A549 (cell line): Measurements from ENCODE around the gene CNKSR2.

ENCODE experiments used
- CEBPB ChIP-seq, 2 experiments: fragments of >200 bp in 1 of 2; sonication (Bioruptor Twin) in 1 of 2; formaldehyde crosslinking in 1 of 2; IDR thresholded peaks; 2 replicates each; pipeline ENCODE4 v1.6.1; 2012 to 2016
- CTCF ChIP-seq: fragments of >200 bp; sonication (Bioruptor Twin); formaldehyde crosslinking; IDR thresholded peaks from 3 replicates; pipeline ENCODE4 v1.5.1; 2016
- EHMT2 ChIP-seq: fragments of 200-600 bp; sonication (generic); IDR thresholded peaks from 2 replicates; pipeline ENCODE4 v1.6.1; 2016; ENCODE audit warnings: antibody characterized with exemption, low read depth, mild to moderate bottlenecking, moderate library complexity
- EP300 ChIP-seq, 2 experiments: fragments of >200 bp; sonication (Bioruptor Twin); formaldehyde crosslinking; IDR thresholded peaks; 2 replicates in 1 of 2; 3 replicates in 1 of 2; pipeline ENCODE4 v1.6.1; 2016 to 2017
- ESRRA ChIP-seq: fragments of 150-350 bp; IDR thresholded peaks from 2 replicates; pipeline ENCODE4 v1.6.1; 2014; ENCODE audit warnings: mild to moderate bottlenecking, low read length, borderline replicate concordance
- HOXA7 ChIP-seq: fragments of 250-450 bp; sonication (Bioruptor Pico); IDR thresholded peaks from 2 replicates; pipeline ENCODE4 v1.5.0; 2020; ENCODE audit warnings: mild to moderate bottlenecking, moderate library complexity
- POLR2A ChIP-seq: IDR thresholded peaks from 2 replicates; pipeline ENCODE4 v1.6.1; 2012; ENCODE audit warnings: mild to moderate bottlenecking, low read length
- RARB ChIP-seq: fragments of 250-450 bp; sonication (Bioruptor Pico); IDR thresholded peaks from 2 replicates; pipeline ENCODE4 v1.8.0; 2021; ENCODE audit warnings: mild to moderate bottlenecking, moderate library complexity
- TFCP2L1 ChIP-seq: fragments of 250-450 bp; sonication (Bioruptor Pico); IDR thresholded peaks from 2 replicates; pipeline ENCODE4 v1.5.0; 2021; ENCODE audit warnings: mild to moderate bottlenecking
- USF2 ChIP-seq: fragments of 450-650 bp; IDR thresholded peaks from 2 replicates; pipeline ENCODE4 v1.6.1; 2014; ENCODE audit warnings: antibody characterized with exemption
- ZSCAN20 ChIP-seq: fragments of 250-450 bp; sonication (Bioruptor Pico); IDR thresholded peaks from 2 replicates; pipeline ENCODE4 v1.8.0; 2022; ENCODE audit warnings: mild to moderate bottlenecking, moderate library complexity

- no peak for TF ChIP-seq HOXA7 (CRISPR knock-in tag)
- TF ChIP-seq EP300 (IDR thresholded peaks at IDR 0.05), result no peak
- no peak for TF ChIP-seq CEBPB (IDR thresholded peaks at IDR 0.05)
- TF ChIP-seq RARB (CRISPR knock-in tag), result no peak
- TF ChIP-seq POLR2A, result no peak
- peak; percentile 66 for TF ChIP-seq CTCF
- no peak for TF ChIP-seq ESRRA
- no peak for TF ChIP-seq ZSCAN20 (CRISPR knock-in tag)
- TF ChIP-seq USF2, result no peak
- no peak for TF ChIP-seq EHMT2
- TF ChIP-seq TFCP2L1 (CRISPR knock-in tag), result no peak
Measured at GRCh38 chrX:21479695-21480270, 105.6 kb downstream of the CNKSR2 start.
